IMR-90 (cell line): Measurements from ENCODE around the gene AASS. TPM values are rescaled to one million over a fixed set of nuclear protein-coding genes. Genes with fewer than 3 reads are reported as not detected.

ENCODE experiments used
- ATAC-seq: fragments of 200-7000 bp; cut with Tn5 transposase; 2 replicates; pipeline ENCODE4 v1.9.1; 2020; ENCODE audit warnings: low read depth, mild to moderate bottlenecking, moderate library complexity
- BruUV-seq: library from RNA; stranded (reverse); fragments of 400-500 nt; replicated peaks from 2 replicates; lab custom pipeline; 2021; lab: Mats Ljungman, UMichigan
- CTCF ChIA-PET: fragments of 300-600 bp; formaldehyde crosslinking; extraction: SDS; loops from one replicate; lab custom pipeline; 2021; ENCODE audit warnings: antibody characterized with exemption; lab: Yijun Ruan, JAX
- POLR2A ChIA-PET: fragments of 300-600 bp; sonication (Branson Sonifier 250); formaldehyde crosslinking; loops from one replicate; lab custom pipeline; 2022; ENCODE audit warnings: antibody characterized with exemption; ENCODE audit not compliant: unreplicated experiment; lab: Charles Lee
- DNase-seq: peaks from one replicate; pipeline ENCODE4 v3.0.0; 2013
- H2AFZ ChIP-seq: replicated peaks from 2 replicates; pipeline ENCODE3; 2013; ENCODE audit warnings: low read length, mild to moderate bottlenecking; ENCODE audit not compliant: poor library complexity
- H2AK5ac ChIP-seq: 2 replicates; pipeline ENCODE4 v1.6.1; 2013; ENCODE audit warnings: low read depth, low read length, inconsistent platforms
- H2AK9ac ChIP-seq: replicated peaks from 2 replicates; pipeline ENCODE3; 2013; ENCODE audit warnings: mild to moderate bottlenecking, low read depth, low read length, moderate library complexity; ENCODE audit not compliant: poor library complexity
- H2BK120ac ChIP-seq: 2 replicates; pipeline ENCODE4 v1.6.1; 2013; ENCODE audit warnings: low read depth, low read length, inconsistent platforms
- H2BK15ac ChIP-seq: 3 replicates; pipeline ENCODE4 v1.6.1; 2013; ENCODE audit warnings: low read depth, low read length, inconsistent platforms
- H2BK20ac ChIP-seq: 2 replicates; pipeline ENCODE4 v1.6.1; 2013; ENCODE audit warnings: low read depth, mild to moderate bottlenecking, inconsistent platforms, low read length, moderate library complexity
- H2BK5ac ChIP-seq: 2 replicates; pipeline ENCODE4 v1.6.1; 2013; ENCODE audit warnings: mild to moderate bottlenecking, low read depth, low read length, inconsistent platforms; ENCODE audit not compliant: poor library complexity, severe bottlenecking
- H3K14ac ChIP-seq: replicated peaks from 2 replicates; pipeline ENCODE4 v1.6.1; 2013; ENCODE audit warnings: low read depth, low read length, inconsistent platforms
- H3K18ac ChIP-seq: 2 replicates; pipeline ENCODE4 v1.6.1; 2013; ENCODE audit warnings: low read depth, low read length, control low read depth
- H3K23ac ChIP-seq: 2 replicates; pipeline ENCODE4 v1.6.1; 2013; ENCODE audit warnings: low read depth, low read length, inconsistent platforms
- H3K27ac ChIP-seq: 2 replicates; pipeline ENCODE4 v1.5.1; 2013; ENCODE audit warnings: mild to moderate bottlenecking, control low read depth, low read length; ENCODE audit not compliant: insufficient read depth
- H3K27me3 ChIP-seq: 2 replicates; pipeline ENCODE4 v1.6.1; 2013; ENCODE audit warnings: low read length; ENCODE audit not compliant: control insufficient read depth, insufficient read depth
- H3K36me3 ChIP-seq: 2 replicates; pipeline ENCODE4 v1.6.1; 2013; ENCODE audit warnings: low read length, mixed read lengths; ENCODE audit not compliant: control insufficient read depth, insufficient read depth
- H3K4ac ChIP-seq: 2 replicates; pipeline ENCODE4 v1.6.1; 2013; ENCODE audit warnings: low read depth, low read length, inconsistent platforms
- H3K4me1 ChIP-seq: 2 replicates; pipeline ENCODE4 v1.6.1; 2013; ENCODE audit warnings: low read length, mixed read lengths; ENCODE audit not compliant: control insufficient read depth, insufficient read depth
- H3K4me2 ChIP-seq: 2 replicates; pipeline ENCODE4 v1.6.1; 2013; ENCODE audit warnings: low read depth, mild to moderate bottlenecking, control low read depth, low read length, moderate library complexity
- H3K4me3 ChIP-seq: 2 replicates; pipeline ENCODE4 v1.5.1; 2013; ENCODE audit warnings: low read depth, mild to moderate bottlenecking, control low read depth, low read length, moderate library complexity; ENCODE audit not compliant: insufficient read depth
- H3K56ac ChIP-seq: 2 replicates; pipeline ENCODE4 v1.6.1; 2013; ENCODE audit warnings: low read length, inconsistent platforms; ENCODE audit not compliant: insufficient read depth; ENCODE audit errors: extremely low read depth
- H3K79me1 ChIP-seq, 2 experiments: 2 replicates each; pipeline ENCODE4 v1.6.1; 2013; ENCODE audit warnings: low read length in 2 of 2, inconsistent platforms in 1 of 2, low read depth in 1 of 2
- H3K9ac ChIP-seq: 2 replicates; pipeline ENCODE4 v1.6.1; 2013; ENCODE audit warnings: low read depth, low read length, control low read depth
- H3K9me1 ChIP-seq: 2 replicates; pipeline ENCODE4 v1.6.1; 2013; ENCODE audit warnings: low read length, inconsistent platforms; ENCODE audit not compliant: insufficient read depth
- H3K9me3 ChIP-seq: 2 replicates; pipeline ENCODE4 v1.6.1; 2013; ENCODE audit warnings: low read length; ENCODE audit not compliant: control insufficient read depth, insufficient read depth
- H4K20me1 ChIP-seq: 2 replicates; pipeline ENCODE4 v1.6.1; 2013; ENCODE audit warnings: low read length, inconsistent platforms; ENCODE audit not compliant: insufficient read depth
- H4K5ac ChIP-seq: 2 replicates; pipeline ENCODE4 v1.6.1; 2013; ENCODE audit warnings: mild to moderate bottlenecking, low read depth, low read length, control low read depth
- H4K8ac ChIP-seq, 2 experiments: 2 replicates each; pipeline ENCODE4 v1.6.1; 2013; ENCODE audit warnings: low read depth in 2 of 2, low read length in 2 of 2, control low read depth in 1 of 2, inconsistent platforms in 1 of 2
- H4K91ac ChIP-seq: 2 replicates; pipeline ENCODE4 v1.6.1; 2013; ENCODE audit warnings: low read depth, low read length, inconsistent platforms; ENCODE audit not compliant: insufficient read depth
- BHLHE40 ChIP-seq: fragments of 150-350 bp; IDR thresholded peaks from 2 replicates; pipeline ENCODE4 v1.6.1; 2016; ENCODE audit warnings: mild to moderate bottlenecking, low read depth, low read length
- CEBPB ChIP-seq: IDR thresholded peaks from 2 replicates; pipeline ENCODE4 v1.6.1; 2012; ENCODE audit warnings: low read depth, low read length, improper control_type of control experiment
- CHD1 ChIP-seq: IDR thresholded peaks from 2 replicates; pipeline ENCODE4 v1.6.1; 2012; ENCODE audit warnings: low read depth, low read length, improper control_type of control experiment
- CTCF ChIP-seq: conservative IDR thresholded peaks from 2 replicates; pipeline ENCODE4 v1.5.1; 2012; ENCODE audit warnings: mild to moderate bottlenecking, low read depth, low read length, improper control_type of control experiment
- FOS ChIP-seq: fragments of 150-350 bp; IDR thresholded peaks from 2 replicates; pipeline ENCODE4 v1.6.1; 2016; ENCODE audit warnings: low read depth, low read length
- MAZ ChIP-seq: IDR thresholded peaks from 2 replicates; pipeline ENCODE4 v1.6.1; 2012; ENCODE audit warnings: low read depth, mild to moderate bottlenecking, low read length, improper control_type of control experiment, moderate library complexity, borderline replicate concordance
- MXI1 ChIP-seq: IDR thresholded peaks from 2 replicates; pipeline ENCODE4 v1.6.1; 2012; ENCODE audit warnings: low read depth, mild to moderate bottlenecking, low read length, moderate library complexity, borderline replicate concordance
- NFE2L2 ChIP-seq: fragments of 150-350 bp; IDR thresholded peaks from 2 replicates; pipeline ENCODE4 v1.6.1; 2016; ENCODE audit warnings: low read depth, mild to moderate bottlenecking, low read length
- SMC3 ChIP-seq: fragments of 150-350 bp; IDR thresholded peaks from 2 replicates; pipeline ENCODE4 v1.6.1; 2016; ENCODE audit warnings: low read depth, mild to moderate bottlenecking, antibody characterized with exemption, low read length, moderate library complexity
- USF2 ChIP-seq: fragments of 150-350 bp; IDR thresholded peaks from 2 replicates; pipeline ENCODE4 v1.6.1; 2017; ENCODE audit warnings: mild to moderate bottlenecking, antibody characterized with exemption, low read length, low read depth
- WGBS, 2 experiments: methylation state at CpG; one replicate each; pipeline versions ENCODE4 v1.1.5 to v1.1.7; 2013; ENCODE audit warnings: missing lambda C conversion rate in 2 of 2; ENCODE audit not compliant: insufficient read length in 1 of 2; ENCODE audit errors: extremely low coverage in 2 of 2; 5-methylcytosine and 5-hydroxymethylcytosine counted together
- dilution Hi-C: fragments of 300-500 bp; cut with HindIII; formaldehyde crosslinking; loops from one replicate; pipeline ENCODE4 v1.14.3; 2018; ENCODE audit warnings: low sequenced_read_pairs; ENCODE audit not compliant: unreplicated experiment
- in situ Hi-C: fragments of 300-500 bp; cut with MboI; formaldehyde crosslinking; loops from 3 replicates; pipeline ENCODE4 v1.14.3; 2019; ENCODE audit warnings: low sequenced_read_pairs, inconsistent platforms, mixed read lengths
- intact Hi-C: fragments of 100-400 bp; cut with micrococcal nuclease; formaldehyde crosslinking; loops from 2 replicates; pipeline ENCODE4 v1.10.0; 2022
- polyA plus RNA-seq, 3 experiments: library from polyadenylated mRNA; depleted of rRNA; stranded (reverse); fragments of >200 nt; gene quantifications; 2 replicates each; pipeline ENCODE4 v1.2.3, GENCODE V29; 2012; ENCODE audit warnings: low replicate concordance in 1 of 3
- total RNA-seq: library from RNA; depleted of rRNA; stranded (reverse); fragments of >200 nt; gene quantifications from 2 replicates; pipeline ENCODE4 v1.2.3, GENCODE V29; 2012
- TF ChIP-seq, protein P1 (sequence below): fragments of 150-350 bp; IDR thresholded peaks from 2 replicates; pipeline ENCODE4 v1.6.1; 2016; ENCODE audit warnings: low read depth, mild to moderate bottlenecking, low read length, moderate library complexity, borderline replicate concordance

The AASS gene
- total and polyA plus RNA-seq, 2 of the 4 experiments (the other 2 are of a cell fraction), result 6.1 to 12.9 TPM

DNA sequence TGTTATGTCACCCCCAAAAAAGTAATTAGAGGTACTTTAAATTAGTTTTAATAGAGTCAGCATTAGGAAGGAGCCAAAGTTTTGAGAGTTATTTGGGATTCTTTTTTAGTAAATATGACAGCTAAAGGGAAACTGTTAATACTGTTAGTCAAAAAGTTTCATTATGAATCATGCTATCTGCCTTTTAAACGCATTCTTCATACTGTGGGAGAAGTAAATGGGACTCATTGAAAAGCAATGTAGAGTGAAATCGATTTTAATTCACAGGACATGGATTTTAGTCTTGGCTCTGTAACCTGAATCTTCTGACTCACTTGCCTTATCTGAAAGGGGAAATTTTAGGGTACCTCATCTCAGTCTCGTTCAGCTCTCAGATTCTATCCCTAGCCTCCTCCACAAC, 105.1 kb downstream of the AASS start:
- Histone ChIP-seq H2AK9ac (no peak overlapping the region), H3K9ac (no peak overlapping the region), H3K4me3 (no peak overlapping the region), H3K27ac (no peak overlapping the region), H3K23ac (no peak overlapping the region), H3K18ac (no peak overlapping the region), H3K36me3 (no peaks in the 10 kb centered on the region), H3K56ac (no peak overlapping the region), H2BK120ac (no peak overlapping the region), H3K4ac (no peak overlapping the region), H2BK15ac (no peak overlapping the region), H2AK5ac (no peak overlapping the region), H3K9me1 (no peaks in the 10 kb centered on the region), H4K91ac (no peak overlapping the region), H2AFZ (no peak overlapping the region), H4K5ac (no peak overlapping the region), H2BK5ac (no peak overlapping the region), H4K20me1 (no peaks in the 10 kb centered on the region), H3K4me2 (no peak overlapping the region), H3K27me3 (no peaks in the 10 kb centered on the region), H3K9me3 (no peaks in the 10 kb centered on the region), H3K14ac (no peak overlapping the region), H2BK20ac (no peak overlapping the region), H3K4me1 (no peaks in the 10 kb centered on the region), H3K79me1 (no peaks in the 10 kb centered on the region), H4K8ac (no peak overlapping the region)
- BruUV-seq, result no TSS peak
- dilution Hi-C loops (no loop called here), intact Hi-C loops (no loop called here), in situ Hi-C loops (no loop called here)
- ATAC-seq (no peak), DNase-seq (peak; percentile 4)
- POLR2A ChIA-PET, result interaction anchor here (0.6 kb wide), 1 partner anchor 24 kb away, joined by 27 read pairs; no protein-coding TSS in a partner anchor
- WGBS, 2 experiments, result no CpG with 5 or more reads among the region's 3 CpGs
- CTCF ChIA-PET, result no interaction called here
- TF ChIP-seq MXI1 (no peak), MAZ (no peak), CEBPB (no peak), CTCF (no peak), USF2 (no peak), CHD1 (no peak), SMC3 (no peak), NFE2L2 (no peak), FOS (no peak), BHLHE40 (no peak)
- TF ChIP-seq, protein P1, sequence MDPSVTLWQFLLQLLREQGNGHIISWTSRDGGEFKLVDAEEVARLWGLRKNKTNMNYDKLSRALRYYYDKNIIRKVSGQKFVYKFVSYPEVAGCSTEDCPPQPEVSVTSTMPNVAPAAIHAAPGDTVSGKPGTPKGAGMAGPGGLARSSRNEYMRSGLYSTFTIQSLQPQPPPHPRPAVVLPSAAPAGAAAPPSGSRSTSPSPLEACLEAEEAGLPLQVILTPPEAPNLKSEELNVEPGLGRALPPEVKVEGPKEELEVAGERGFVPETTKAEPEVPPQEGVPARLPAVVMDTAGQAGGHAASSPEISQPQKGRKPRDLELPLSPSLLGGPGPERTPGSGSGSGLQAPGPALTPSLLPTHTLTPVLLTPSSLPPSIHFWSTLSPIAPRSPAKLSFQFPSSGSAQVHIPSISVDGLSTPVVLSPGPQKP, result no peak
